B cell (primary cell): ENCODE data around the gene SH3TC1. TPM values are rescaled to one million over a fixed set of nuclear protein-coding genes. Genes with fewer than 3 reads are reported as not detected.

ENCODE experiments used
- ATAC-seq: fragments of 200-7000 bp; cut with Tn5 transposase; one replicate; pipeline ENCODE4 v1.10.0; 2021; ENCODE audit warnings: low read depth, mild to moderate bottlenecking, moderate number of reproducible peaks, moderate library complexity
- CTCF ChIA-PET: fragments of 350-600 bp; sonication (Branson Sonifier 250); formaldehyde crosslinking; loops from one replicate; lab custom pipeline; 2021; ENCODE audit warnings: antibody characterized with exemption, inconsistent platforms; lab: Charles Lee
- POLR2A ChIA-PET: fragments of 350-600 bp; sonication (Branson Sonifier 250); formaldehyde crosslinking; loops from one replicate; lab custom pipeline; 2021; ENCODE audit warnings: antibody characterized with exemption; lab: Charles Lee
- DNase-seq: peaks from one replicate; pipeline ENCODE4 v3.0.0; 2013
- H2AFZ ChIP-seq: 2 replicates; pipeline ENCODE4 v1.6.1; 2012; ENCODE audit warnings: mild to moderate bottlenecking, low read depth, low read length; ENCODE audit not compliant: insufficient read depth, poor library complexity, severe bottlenecking
- H3K27ac ChIP-seq, 2 donors: 1 replicate in 1 of 2; 2 replicates in 1 of 2; pipeline ENCODE4 v1.5.1; 2012 to 2013; ENCODE audit warnings: low read length in 2 of 2, mild to moderate bottlenecking in 2 of 2, moderate library complexity in 1 of 2
- H3K27me3 ChIP-seq, 4 experiments: fragments of 200-600 bp in 1 of 4; sonication (generic) in 1 of 4; replicated peaks in 1 of 4; 1 replicate in 2 of 4; 2 replicates in 2 of 4; pipeline versions ENCODE4 v1.6.1 to v1.7.0; 2013 to 2016; ENCODE audit warnings: low read length in 3 of 4, mild to moderate bottlenecking in 2 of 4, mixed read lengths in 1 of 4, moderate library complexity in 1 of 4; ENCODE audit not compliant: insufficient read depth in 4 of 4, control insufficient read depth in 3 of 4; ENCODE audit errors: control extremely low read depth in 1 of 4
- H3K36me3 ChIP-seq, 2 experiments: replicated peaks in 1 of 2; 1 replicate in 1 of 2; 2 replicates in 1 of 2; pipeline versions ENCODE4 v1.6.1 to v1.7.1; 2013; ENCODE audit warnings: low read length in 1 of 2; ENCODE audit not compliant: insufficient read depth in 2 of 2, control insufficient read depth in 1 of 2; ENCODE audit errors: control extremely low read depth in 1 of 2, extremely low read depth in 1 of 2
- H3K4me1 ChIP-seq, 2 donors: fragments of 200-600 bp in 1 of 2; sonication (generic) in 1 of 2; 1 replicate in 1 of 2; 2 replicates in 1 of 2; pipeline versions ENCODE4 v1.5.1 to v1.6.1; 2013 to 2017; ENCODE audit warnings: low read length in 2 of 2; ENCODE audit not compliant: control insufficient read depth in 2 of 2, insufficient read depth in 2 of 2
- H3K4me2 ChIP-seq: replicated peaks from 2 replicates; pipeline ENCODE3; 2012; ENCODE audit warnings: mild to moderate bottlenecking, low read depth, low read length; ENCODE audit not compliant: poor library complexity, severe bottlenecking
- H3K4me3 ChIP-seq, 5 experiments: fragments of 200-600 bp in 1 of 5; sonication (generic) in 1 of 5; 1 replicate in 3 of 5; 2 replicates in 2 of 5; pipeline versions ENCODE4 v1.5.1 to v1.7.0; 2011 to 2016; ENCODE audit warnings: low read length in 4 of 5, mild to moderate bottlenecking in 4 of 5, low read depth in 2 of 5, control low read depth in 1 of 5, moderate library complexity in 1 of 5; ENCODE audit not compliant: insufficient read depth in 1 of 5; ENCODE audit errors: control extremely low read depth in 1 of 5, extremely low read depth in 1 of 5
- H3K79me2 ChIP-seq: fragments of 200-600 bp; sonication (generic); one replicate; pipeline ENCODE4 v1.6.0; 2016; ENCODE audit warnings: low read length; ENCODE audit not compliant: control insufficient read depth, insufficient read depth
- H3K9ac ChIP-seq: fragments of 200-600 bp; sonication (generic); 2 replicates; pipeline ENCODE4 v1.6.1; 2017; ENCODE audit warnings: mild to moderate bottlenecking, low read length, moderate library complexity
- H3K9me3 ChIP-seq, 3 donors: one replicate each; pipeline versions ENCODE4 v1.6.1 to v1.7.1; 2013; ENCODE audit warnings: low read length in 2 of 3; ENCODE audit not compliant: control insufficient read depth in 2 of 3, insufficient read depth in 1 of 3; ENCODE audit errors: control extremely low read depth in 1 of 3
- H4K20me1 ChIP-seq: 2 replicates; pipeline ENCODE4 v1.6.0; 2012; ENCODE audit warnings: mild to moderate bottlenecking, low read length; ENCODE audit not compliant: insufficient read depth, control insufficient read depth, poor library complexity, severe bottlenecking
- H3K27ac Mint-ChIP-seq: one replicate; pipeline ENCODE4 v1.8.0; 2021; ENCODE audit warnings: mixed read lengths
- H3K27me3 Mint-ChIP-seq: one replicate; pipeline ENCODE4 v1.8.0; 2021; ENCODE audit warnings: mixed read lengths
- H3K4me1 Mint-ChIP-seq: one replicate; pipeline ENCODE4 v1.8.0; 2021; ENCODE audit warnings: mixed read lengths
- H3K4me3 Mint-ChIP-seq: one replicate; pipeline ENCODE4 v1.8.0; 2021; ENCODE audit warnings: mixed read lengths
- H3K9me3 Mint-ChIP-seq: one replicate; pipeline ENCODE4 v1.8.0; 2022; ENCODE audit warnings: mixed read lengths; ENCODE audit not compliant: insufficient read depth
- EZH2 ChIP-seq: IDR thresholded peaks from 2 replicates; pipeline ENCODE4 v1.6.1; 2012; ENCODE audit warnings: borderline replicate concordance, low read depth, mild to moderate bottlenecking, moderate library complexity, low read length; ENCODE audit not compliant: insufficient read depth, poor library complexity, severe bottlenecking
- WGBS: methylation state at CpG from one replicate; pipeline ENCODE4 v1.1.5; 2013; ENCODE audit warnings: missing lambda C conversion rate; ENCODE audit not compliant: insufficient coverage; 5-methylcytosine and 5-hydroxymethylcytosine counted together
- intact Hi-C: fragments of 100-400 bp; cut with micrococcal nuclease; formaldehyde crosslinking; loops from one replicate; pipeline ENCODE4 v1.10.0; 2022
- polyA plus RNA-seq: library from polyadenylated mRNA; depleted of rRNA; stranded (reverse); fragments of >200 nt; gene quantifications from 2 replicates; pipeline ENCODE4 v1.2.3, GENCODE V29; 2012
- total RNA-seq, 2 donors: library from RNA; stranded (reverse); fragments of 120-200 nt in 1 of 2; gene quantifications; 1 replicate in 1 of 2; 2 replicates in 1 of 2; pipeline versions ENCODE4 v1.2.3 to v1.2.4, GENCODE V29; 2013 to 2022
- TF ChIP-seq, protein P1 (sequence below): fragments of 200-600 bp; IDR thresholded peaks from one replicate; pipeline ENCODE4 v1.8.0; 2022; ENCODE audit warnings: antibody characterized with exemption, mild to moderate bottlenecking

The SH3TC1 gene
- total and polyA plus RNA-seq, 2 donors (not counting 1 experiment from before 2014, with no cell fraction given): 63.8 to 388 TPM

DNA sequence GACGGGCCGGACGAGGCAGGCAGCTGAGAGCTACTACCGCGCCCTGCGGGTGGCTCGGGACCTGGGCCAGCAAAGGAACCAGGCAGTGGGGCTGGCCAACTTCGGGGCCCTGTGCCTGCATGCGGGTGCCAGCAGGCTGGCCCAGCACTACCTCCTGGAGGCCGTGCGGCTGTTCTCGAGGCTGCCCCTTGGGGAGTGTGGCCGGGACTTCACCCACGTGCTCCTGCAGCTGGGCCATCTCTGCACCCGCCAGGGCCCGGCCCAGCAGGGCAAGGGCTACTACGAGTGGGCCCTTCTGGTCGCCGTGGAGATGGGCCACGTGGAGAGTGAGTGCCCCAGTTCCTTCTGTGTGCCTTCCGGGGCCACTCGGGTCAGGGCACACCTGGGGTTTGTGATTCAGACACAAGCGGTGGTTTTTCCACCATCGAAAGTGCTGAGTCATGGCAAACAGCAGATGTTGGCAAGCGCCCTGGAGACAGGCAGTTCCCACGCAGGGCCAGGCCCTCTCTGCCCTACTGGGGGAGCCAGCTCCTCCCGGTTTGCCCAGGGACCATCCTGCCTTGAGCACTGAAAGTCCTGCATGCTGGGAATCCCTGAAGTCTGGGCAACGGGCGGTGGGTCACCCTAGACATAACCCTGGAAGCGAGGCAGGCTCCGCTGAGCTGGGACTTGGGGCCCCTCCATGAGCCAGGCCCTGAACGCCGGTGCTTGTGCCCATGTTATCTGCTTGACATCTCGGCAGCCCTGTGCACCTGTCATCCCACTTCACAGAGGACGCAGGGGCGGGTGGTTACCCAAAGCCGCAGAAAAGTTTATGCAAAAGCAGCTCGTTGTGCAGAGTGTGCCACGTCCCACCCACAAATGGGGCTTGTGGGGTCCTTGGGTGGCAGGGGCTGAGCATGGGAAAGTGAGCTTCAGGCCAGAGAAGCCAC lies 29.5 kb downstream of the SH3TC1 start:
- Histone ChIP-seq H3K9ac (no peak overlapping the region), H3K9me3 (no peaks in the 10 kb centered on the region), H3K4me1 (peaks cover 17 to 41% of the 10 kb centered on the region in 2 donors), H3K79me2 (peaks cover 16% of the 10 kb centered on the region), H3K36me3 (peaks cover 12 to 69% of the 10 kb centered on the region in 2 experiments), H3K4me2 (peak overlapping the region; percentile 63), H2AFZ (no peak overlapping the region), H3K4me3 (peak overlapping the region in 1 of 5 experiments; percentile 14), H4K20me1 (peaks cover 74% of the 10 kb centered on the region), H3K27me3 (no peaks in the 10 kb centered on the region), H3K27ac (peak overlapping the region; percentile 68 to 73)
- H3K27ac Mint-ChIP-seq: peak overlapping the region; percentile 92
- no peaks in the 10 kb centered on the region for H3K27me3 Mint-ChIP-seq
- intact Hi-C loops: loop anchor here (1.0 to 5.0 kb wide), 5 partner anchors 10 to 70 kb away; partner anchors contain the start of gene ABLIM2
- WGBS: 27% methylated on average over 39 of the region's 39 CpGs
- TF ChIP-seq EZH2: no peak
- TF ChIP-seq, protein P1, sequence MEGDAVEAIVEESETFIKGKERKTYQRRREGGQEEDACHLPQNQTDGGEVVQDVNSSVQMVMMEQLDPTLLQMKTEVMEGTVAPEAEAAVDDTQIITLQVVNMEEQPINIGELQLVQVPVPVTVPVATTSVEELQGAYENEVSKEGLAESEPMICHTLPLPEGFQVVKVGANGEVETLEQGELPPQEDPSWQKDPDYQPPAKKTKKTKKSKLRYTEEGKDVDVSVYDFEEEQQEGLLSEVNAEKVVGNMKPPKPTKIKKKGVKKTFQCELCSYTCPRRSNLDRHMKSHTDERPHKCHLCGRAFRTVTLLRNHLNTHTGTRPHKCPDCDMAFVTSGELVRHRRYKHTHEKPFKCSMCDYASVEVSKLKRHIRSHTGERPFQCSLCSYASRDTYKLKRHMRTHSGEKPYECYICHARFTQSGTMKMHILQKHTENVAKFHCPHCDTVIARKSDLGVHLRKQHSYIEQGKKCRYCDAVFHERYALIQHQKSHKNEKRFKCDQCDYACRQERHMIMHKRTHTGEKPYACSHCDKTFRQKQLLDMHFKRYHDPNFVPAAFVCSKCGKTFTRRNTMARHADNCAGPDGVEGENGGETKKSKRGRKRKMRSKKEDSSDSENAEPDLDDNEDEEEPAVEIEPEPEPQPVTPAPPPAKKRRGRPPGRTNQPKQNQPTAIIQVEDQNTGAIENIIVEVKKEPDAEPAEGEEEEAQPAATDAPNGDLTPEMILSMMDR: no peak
- peak; percentile 73 for ATAC-seq
- ChIA-PET CTCF (interaction anchor here (0.5 to 5.5 kb wide), 10 partner anchors 9 to 424 kb away, joined by 3 to 35 read pairs (median 5); partner anchors contain the start of gene SH3TC1), POLR2A (interaction anchor here (1.2 to 5.3 kb wide), 6 partner anchors 9 to 69 kb away, joined by 3 to 50 read pairs (median 4); partner anchors contain the start of gene SH3TC1)
- DNase-seq: peak; percentile 75
- H3K4me3 Mint-ChIP-seq: peak overlapping the region; percentile 74
- no peaks in the 10 kb centered on the region for H3K9me3 Mint-ChIP-seq
- H3K4me1 Mint-ChIP-seq: peaks cover 39% of the 10 kb centered on the region
